Astrocyte of the cerebellum (primary cell): Measurements from ENCODE around the gene RNF157.

Experiments used
- DNase-seq: peaks from one replicate; pipeline ENCODE4 v3.0.0-alpha.2; 2011; ENCODE audit warnings: low read depth
- H3K4me3 ChIP-seq: 2 replicates; pipeline ENCODE4 v1.5.1; 2011; ENCODE audit warnings: mild to moderate bottlenecking, low read depth, low read length, moderate library complexity
- in situ Hi-C: cut with HindIII; loops from 2 replicates; pipeline ENCODE4 v1.10.0; 2017; ENCODE audit warnings: low sequenced_read_pairs
- TF ChIP-seq, protein P1 (sequence below): IDR thresholded peaks from 2 replicates; pipeline ENCODE4 v1.5.1; 2012; ENCODE audit warnings: low read length, low read depth, moderate library complexity, mild to moderate bottlenecking; ENCODE audit errors: missing control alignments

RNF157 gene

GRCh38 chr17:76273445-76274111 lies 33.3 kb upstream of the RNF157 start:
- no peak overlapping the region for H3K4me3 ChIP-seq
- TF ChIP-seq, protein P1, sequence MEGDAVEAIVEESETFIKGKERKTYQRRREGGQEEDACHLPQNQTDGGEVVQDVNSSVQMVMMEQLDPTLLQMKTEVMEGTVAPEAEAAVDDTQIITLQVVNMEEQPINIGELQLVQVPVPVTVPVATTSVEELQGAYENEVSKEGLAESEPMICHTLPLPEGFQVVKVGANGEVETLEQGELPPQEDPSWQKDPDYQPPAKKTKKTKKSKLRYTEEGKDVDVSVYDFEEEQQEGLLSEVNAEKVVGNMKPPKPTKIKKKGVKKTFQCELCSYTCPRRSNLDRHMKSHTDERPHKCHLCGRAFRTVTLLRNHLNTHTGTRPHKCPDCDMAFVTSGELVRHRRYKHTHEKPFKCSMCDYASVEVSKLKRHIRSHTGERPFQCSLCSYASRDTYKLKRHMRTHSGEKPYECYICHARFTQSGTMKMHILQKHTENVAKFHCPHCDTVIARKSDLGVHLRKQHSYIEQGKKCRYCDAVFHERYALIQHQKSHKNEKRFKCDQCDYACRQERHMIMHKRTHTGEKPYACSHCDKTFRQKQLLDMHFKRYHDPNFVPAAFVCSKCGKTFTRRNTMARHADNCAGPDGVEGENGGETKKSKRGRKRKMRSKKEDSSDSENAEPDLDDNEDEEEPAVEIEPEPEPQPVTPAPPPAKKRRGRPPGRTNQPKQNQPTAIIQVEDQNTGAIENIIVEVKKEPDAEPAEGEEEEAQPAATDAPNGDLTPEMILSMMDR: no peak
- DNase-seq: no peak
- in situ Hi-C loops: no loop called here

- TF ChIP-seq, protein P1: no peak
- in situ Hi-C loops: no loop called here
- no peak for DNase-seq
- H3K4me3 ChIP-seq: no peak overlapping the region
These were observed 32.5 kb upstream of the RNF157 start for GRCh38 chr17:76272541-76273444.

- TF ChIP-seq, protein P1: no peak
- in situ Hi-C loops: no loop called here
- H3K4me3 ChIP-seq: no peak overlapping the region
- no peak for DNase-seq
These were observed 31.6 kb upstream of the RNF157 start for GRCh38 chr17:76271669-76272540.

DNA sequence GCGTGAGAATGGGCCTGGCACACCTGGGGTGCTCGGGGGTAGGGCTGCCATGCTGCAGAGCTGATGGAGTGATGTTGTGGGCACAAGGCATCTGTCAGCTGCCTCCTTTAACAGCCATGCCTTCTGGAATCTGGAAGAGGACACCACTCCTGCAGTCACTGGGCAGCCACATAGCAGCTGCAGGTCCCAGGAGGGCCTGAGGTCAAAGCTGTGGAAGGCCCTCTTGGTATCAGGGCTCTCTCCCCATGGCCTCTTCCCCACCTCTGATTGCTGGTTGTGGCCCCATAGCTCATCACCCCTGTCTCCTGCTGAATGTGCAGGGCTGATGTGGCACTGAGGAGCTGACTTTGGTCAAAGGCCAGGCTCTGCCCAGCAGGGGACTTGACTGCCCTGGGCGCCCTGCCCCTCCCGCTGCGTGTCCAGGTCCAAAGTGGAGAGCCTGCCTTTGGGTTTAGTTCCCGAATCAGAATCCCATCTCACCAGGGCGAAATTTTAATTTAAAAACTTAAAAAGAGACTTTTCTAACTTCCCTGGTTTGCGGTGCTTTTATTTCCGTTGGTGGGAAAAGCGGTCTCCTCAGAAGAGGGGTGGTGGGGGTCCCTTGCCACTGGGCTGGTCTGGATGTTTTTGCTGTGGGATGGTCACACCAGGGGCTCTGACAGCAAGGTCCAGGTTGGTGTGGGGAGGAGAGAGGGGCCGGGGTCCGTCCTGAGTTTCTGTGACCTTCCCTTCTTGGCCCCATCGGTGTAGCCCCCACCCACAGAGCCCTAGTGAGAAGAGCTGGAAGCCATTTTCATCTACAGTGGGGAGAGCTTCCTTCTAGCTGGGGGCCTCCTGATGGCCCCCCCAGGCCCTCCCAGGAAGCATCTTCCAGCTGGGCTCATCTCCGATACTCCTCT lies 30.7 kb upstream of the RNF157 start:
- no peak for DNase-seq
- in situ Hi-C loops: no loop called here
- H3K4me3 ChIP-seq: no peak overlapping the region
- TF ChIP-seq, protein P1: no peak

GRCh38 chr17:76270127-76270592 lies 29.9 kb upstream of the RNF157 start:
- in situ Hi-C loops: no loop called here
- TF ChIP-seq, protein P1: no peak
- no peak overlapping the region for H3K4me3 ChIP-seq
- no peak for DNase-seq
